ENCODE data around the gene GABARAPL1.
"Not testable (repeated sequence)": the region's sequence is repeated elsewhere in the genome, so short reads cannot be mapped to it uniquely, and the experiment has no call there.

GRCh38 chr12:10186958-10187357 lies 25.7 kb upstream of the GABARAPL1 start:
- TF ChIP-seq EZH2phosphoT487 (IDR thresholded peaks at IDR 0.05; ENCODE audit: borderline replicate concordance); CTCF (conservative IDR thresholded peaks at IDR 0.05; ENCODE audit: low read length): not testable (repeated sequence)

All from Loucy (cell line).